Ishikawa (cell line): ENCODE measurements around the gene RHOC.

Source experiments
- CREB1 ChIP-seq: IDR thresholded peaks from 2 replicates; pipeline ENCODE4 v1.6.1; 2012; ENCODE audit warnings: low read depth
- RAD21 ChIP-seq: IDR thresholded peaks from 2 replicates; pipeline ENCODE4 v1.6.1; 2012; ENCODE audit warnings: low read depth
- REST ChIP-seq: IDR thresholded peaks from 2 replicates; pipeline ENCODE4 v1.6.1; 2012; ENCODE audit warnings: low read depth, mild to moderate bottlenecking
- TF ChIP-seq, protein P1 (sequence below): IDR thresholded peaks from 2 replicates; pipeline ENCODE4 v1.6.1; 2012

GRCh38 chr1:112706505-112707220 lies at the start of gene RHOC:
- no peak for TF ChIP-seq RAD21
- no peak for TF ChIP-seq REST
- no peak for TF ChIP-seq CREB1
- TF ChIP-seq, protein P1, sequence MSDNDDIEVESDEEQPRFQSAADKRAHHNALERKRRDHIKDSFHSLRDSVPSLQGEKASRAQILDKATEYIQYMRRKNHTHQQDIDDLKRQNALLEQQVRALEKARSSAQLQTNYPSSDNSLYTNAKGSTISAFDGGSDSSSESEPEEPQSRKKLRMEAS = no peak
